Mucosa of rectum (tissue), 2 donors: ENCODE data around the gene INO80B.
"Not testable (repeated sequence)": the region's sequence is repeated elsewhere in the genome, so short reads cannot be mapped to it uniquely, and the experiment has no call there.

ENCODE experiments used
- H3K27ac ChIP-seq, 2 donors: one replicate each; pipeline ENCODE4 v1.7.0; 2013; ENCODE audit warnings: inconsistent platforms in 2 of 2, low read depth in 2 of 2, low read length in 2 of 2
- H3K27me3 ChIP-seq, 2 donors: one replicate each; pipeline ENCODE4 v1.7.0; 2013; ENCODE audit warnings: low read length in 2 of 2; ENCODE audit not compliant: control insufficient read depth in 2 of 2, insufficient read depth in 2 of 2
- H3K36me3 ChIP-seq, 2 donors: one replicate each; pipeline ENCODE4 v1.7.0; 2013; ENCODE audit warnings: low read length in 2 of 2; ENCODE audit not compliant: control insufficient read depth in 2 of 2, insufficient read depth in 2 of 2
- H3K4me1 ChIP-seq, 2 donors: one replicate each; pipeline ENCODE4 v1.7.0; 2013; ENCODE audit warnings: low read length in 2 of 2, mild to moderate bottlenecking in 1 of 2; ENCODE audit not compliant: control insufficient read depth in 2 of 2, insufficient read depth in 2 of 2
- H3K4me3 ChIP-seq, 2 donors: one replicate each; pipeline ENCODE4 v1.7.0; 2013; ENCODE audit warnings: low read length in 2 of 2
- H3K9ac ChIP-seq, 2 donors: one replicate each; pipeline ENCODE4 v1.7.0; 2013; ENCODE audit warnings: low read length in 2 of 2, low read depth in 1 of 2, mild to moderate bottlenecking in 1 of 2
- H3K9me3 ChIP-seq, 2 donors: one replicate each; pipeline ENCODE4 v1.7.0; 2013; ENCODE audit warnings: low read length in 2 of 2; ENCODE audit not compliant: control insufficient read depth in 2 of 2
- donor health status: healthy.
- donor health status: Normal muscosa, but diverticular disease.

The INO80B gene

GRCh38 chr2:74417763-74418162, 37.1 kb upstream of the INO80B start:
- Histone ChIP-seq H3K27ac (no peak overlapping the region), H3K36me3 (no peaks in the 10 kb centered on the region), H3K27me3 (no peaks in the 10 kb centered on the region), H3K9ac (no peak overlapping the region), H3K9me3 (no peaks in the 10 kb centered on the region), H3K4me3 (no peak overlapping the region), H3K4me1 (peaks cover 14 to 24% of the 10 kb centered on the region in 2 donors)

DNA sequence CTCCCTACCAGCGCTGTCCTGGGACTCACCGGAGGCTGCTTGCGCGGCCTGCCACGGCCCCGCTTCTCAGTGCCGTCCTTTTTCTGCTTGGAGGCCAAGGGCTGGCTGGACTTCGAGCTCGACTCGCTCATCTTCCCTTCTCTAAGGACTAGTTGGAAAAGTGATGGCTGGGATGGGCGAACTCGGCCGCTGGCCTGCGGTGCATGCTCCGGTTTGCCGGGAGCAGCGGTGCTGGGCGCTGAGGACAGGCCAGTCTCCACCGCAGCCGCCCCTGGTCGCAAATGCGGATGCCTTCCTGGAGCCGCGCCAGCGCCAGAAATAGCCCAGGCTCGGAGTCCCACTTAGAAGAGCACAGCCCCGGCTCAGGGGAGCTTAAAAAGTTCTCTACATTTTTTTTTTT, 36.6 kb upstream of the INO80B start:
- H3K27ac ChIP-seq = no peak overlapping the region
- no peaks in the 10 kb centered on the region for H3K27me3 ChIP-seq
- H3K4me1 ChIP-seq = peaks cover 14 to 24% of the 10 kb centered on the region in 2 donors
- H3K9me3 ChIP-seq = no peaks in the 10 kb centered on the region
- no peaks in the 10 kb centered on the region for H3K36me3 ChIP-seq
- H3K4me3 ChIP-seq = no peak overlapping the region
- H3K9ac ChIP-seq = no peak overlapping the region

DNA sequence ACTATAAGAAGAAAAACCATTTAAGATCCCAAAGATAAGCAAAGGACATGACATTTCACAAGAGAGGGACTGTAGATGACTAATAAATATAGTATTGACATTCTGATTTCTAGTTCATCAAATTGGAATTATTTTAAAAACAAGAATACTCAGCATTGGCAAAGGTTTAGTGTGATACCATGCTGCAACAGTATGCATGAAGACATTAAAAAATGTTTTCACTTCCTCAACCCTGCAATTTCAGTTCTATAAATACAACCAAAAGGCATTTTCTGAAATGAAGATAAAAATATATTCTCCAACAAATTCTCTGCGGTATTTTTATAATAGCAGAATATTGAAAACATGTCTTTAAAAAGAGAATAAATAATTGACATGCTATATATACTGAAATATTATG, 35.5 kb upstream of the INO80B start:
- peaks cover 6 to 18% of the 10 kb centered on the region in 2 donors for H3K4me1 ChIP-seq
- H3K27ac ChIP-seq = no peak overlapping the region
- H3K27me3 ChIP-seq = no peaks in the 10 kb centered on the region
- H3K4me3 ChIP-seq = no peak overlapping the region
- no peaks in the 10 kb centered on the region for H3K9me3 ChIP-seq
- no peak overlapping the region for H3K9ac ChIP-seq
- no peaks in the 10 kb centered on the region for H3K36me3 ChIP-seq

- Histone ChIP-seq H3K27ac (no peak overlapping the region), H3K4me3 (no peak overlapping the region), H3K4me1 (peaks cover 5 to 14% of the 10 kb centered on the region in 2 donors), H3K36me3 (peaks cover 0 to 4% of the 10 kb centered on the region in 2 donors), H3K27me3 (no peaks in the 10 kb centered on the region), H3K9ac (no peak overlapping the region), H3K9me3 (no peaks in the 10 kb centered on the region)
These were observed 34.9 kb upstream of the INO80B start for GRCh38 chr2:74420006-74420405.

DNA sequence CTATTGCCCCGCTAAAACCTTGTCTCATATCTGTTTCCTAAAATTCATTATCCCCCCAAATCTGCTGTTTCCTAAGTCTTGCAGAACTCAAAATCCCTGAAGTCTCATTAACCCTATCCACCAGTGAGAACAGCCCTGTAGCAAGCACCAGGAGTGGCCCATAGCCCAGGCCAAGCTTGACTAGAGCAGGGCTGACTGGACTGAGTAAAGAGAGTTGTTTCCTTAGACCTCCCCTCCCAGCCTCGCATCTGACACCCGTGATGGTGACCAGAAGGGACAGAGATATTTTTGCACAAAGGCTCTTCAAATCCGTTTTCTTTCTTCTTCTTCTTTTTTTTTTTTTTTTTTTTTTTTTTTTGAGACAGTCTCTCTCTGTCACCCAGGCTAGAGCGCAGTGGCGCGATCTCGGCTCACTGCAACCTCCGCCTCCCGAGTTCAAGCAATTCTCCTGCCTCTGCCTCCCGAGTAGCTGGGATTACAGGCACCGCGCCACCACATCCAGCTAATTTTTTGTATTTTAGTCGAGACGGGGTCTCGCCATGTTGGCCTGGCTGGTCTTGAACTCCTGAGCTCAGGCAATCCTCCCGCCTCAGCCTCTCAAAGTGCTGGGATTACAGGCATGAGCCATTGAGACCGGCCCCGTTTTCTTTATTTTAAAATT, 34.3 kb upstream of the INO80B start:
- not testable (repeated sequence) for H3K4me1 ChIP-seq, H3K9me3 ChIP-seq, H3K27me3 ChIP-seq, H3K36me3 ChIP-seq, H3K27ac ChIP-seq
- H3K9ac ChIP-seq = peak overlapping the region in 1 of 2 donors; percentile 57
- peak overlapping the region in 1 of 2 donors; percentile 82 for H3K4me3 ChIP-seq

- Histone ChIP-seq H3K27ac (peak within 1 kb of the TSS; percentile 71 to 82), H3K36me3 (peaks cover 10 to 16% of the 10 kb centered on the region in 2 donors), H3K9ac (peak within 1 kb of the TSS; percentile 57 to 60), H3K9me3 (no peaks in the 10 kb centered on the region), H3K4me1 (peaks cover 5 to 9% of the 10 kb centered on the region in 2 donors), H3K4me3 (peak within 1 kb of the TSS; percentile 82 to 84), H3K27me3 (no peaks in the 10 kb centered on the region)
These were observed 33.5 kb upstream of the INO80B start, which contains the start of the genes C2orf81 and WDR54 for GRCh38 chr2:74421221-74421870. TSS of gene C2orf81 (minus strand) at chr2:74421619. CDS start at chr2:74421560, 59 bp downstream. TSS of gene WDR54 (plus strand) at chr2:74421730. CDS start at chr2:74422154, 424 bp downstream.

DNA sequence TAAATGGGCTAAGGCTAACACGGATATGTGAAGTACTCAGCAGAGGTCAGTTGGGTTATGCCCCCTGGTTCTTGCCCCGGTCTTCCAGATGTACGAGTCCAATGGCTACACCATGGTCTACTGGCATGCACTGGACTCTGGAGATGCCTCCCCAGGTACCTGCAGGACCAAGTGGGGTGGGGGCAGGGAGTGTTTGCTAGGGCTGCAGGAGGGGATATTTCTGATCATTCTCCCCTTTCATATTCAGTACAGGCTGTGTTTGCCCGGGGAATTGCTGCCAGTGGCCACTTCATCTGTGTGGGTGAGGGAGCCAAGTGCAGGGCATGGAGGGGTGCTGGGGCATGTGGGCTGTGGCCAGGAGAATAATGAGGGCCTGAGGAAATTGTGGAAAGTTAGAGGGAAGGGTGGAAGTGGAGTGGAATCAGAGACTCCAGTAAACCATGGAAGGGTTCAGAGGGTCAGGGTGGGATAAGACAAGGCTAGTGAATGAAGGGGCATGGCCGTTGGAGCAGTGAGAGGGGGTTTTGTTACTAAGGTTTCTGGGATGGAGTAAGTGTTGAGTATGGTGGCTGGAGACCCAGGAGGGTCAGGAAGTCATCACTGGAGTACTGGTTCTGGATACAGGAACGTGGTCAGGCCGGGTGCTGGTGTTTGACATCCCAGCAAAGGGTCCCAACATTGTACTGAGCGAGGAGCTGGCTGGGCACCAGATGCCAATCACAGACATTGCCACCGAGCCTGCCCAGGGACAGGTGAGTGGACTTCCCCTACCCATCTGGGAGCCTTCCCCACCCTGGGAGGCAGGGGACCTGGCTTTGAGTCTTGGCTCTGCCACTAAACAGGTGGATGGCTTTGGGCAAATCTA, 31.4 kb upstream of the INO80B start:
- H3K36me3 ChIP-seq = peaks cover 25 to 36% of the 10 kb centered on the region in 2 donors
- H3K27ac ChIP-seq = no peak overlapping the region
- no peaks in the 10 kb centered on the region for H3K27me3 ChIP-seq
- H3K9me3 ChIP-seq = no peaks in the 10 kb centered on the region
- H3K4me3 ChIP-seq = no peak overlapping the region
- no peak overlapping the region for H3K9ac ChIP-seq
- peaks cover 5 to 9% of the 10 kb centered on the region in 2 donors for H3K4me1 ChIP-seq

- no peak overlapping the region for H3K27ac ChIP-seq
- peaks cover 34 to 44% of the 10 kb centered on the region in 2 donors for H3K36me3 ChIP-seq
- peaks cover 9 to 12% of the 10 kb centered on the region in 2 donors for H3K4me1 ChIP-seq
- H3K9ac ChIP-seq = no peak overlapping the region
- no peaks in the 10 kb centered on the region for H3K27me3 ChIP-seq
- H3K9me3 ChIP-seq = no peaks in the 10 kb centered on the region
- H3K4me3 ChIP-seq = no peak overlapping the region
These were observed 30.5 kb upstream of the INO80B start for GRCh38 chr2:74424139-74424992.

- Histone ChIP-seq H3K27me3 (no peaks in the 10 kb centered on the region), H3K4me3 (no peak overlapping the region), H3K4me1 (peaks cover 16 to 18% of the 10 kb centered on the region in 2 donors), H3K36me3 (peaks cover 40 to 47% of the 10 kb centered on the region in 2 donors), H3K9ac (no peak overlapping the region), H3K27ac (no peak overlapping the region), H3K9me3 (no peaks in the 10 kb centered on the region)
These were observed 29.9 kb upstream of the INO80B start for GRCh38 chr2:74424995-74425406.
